Mammary epithelial cell (primary cell): Measurements from ENCODE around the gene BRD3OS.

Experiments used
- CTCF ChIP-seq, 2 donors: IDR thresholded peaks in 1 of 2; conservative IDR thresholded peaks in 1 of 2; 2 replicates each; pipeline ENCODE4 v1.5.1; 2011 to 2012; ENCODE audit warnings: inconsistent platforms in 2 of 2, low read length in 2 of 2, mild to moderate bottlenecking in 2 of 2, control low read depth in 1 of 2, low read depth in 1 of 2; ENCODE audit not compliant: insufficient read depth in 1 of 2; ENCODE audit errors: extremely low read depth in 1 of 2
- EZH2 ChIP-seq: IDR thresholded peaks from 2 replicates; pipeline ENCODE4 v1.6.1; 2012; ENCODE audit warnings: low read length, inconsistent platforms, borderline replicate concordance

- peak in 1 of 2 donors; percentile 7 for TF ChIP-seq CTCF (conservative IDR thresholded peaks at IDR 0.05 in 1 of 2, IDR thresholded peaks at IDR 0.05 in 1 of 2; ENCODE audit: extremely low read depth in 1 of 2, insufficient read depth in 1 of 2, low read depth in 1 of 2, low read length in 2 of 2)
- TF ChIP-seq EZH2 = no peak
Observed at GRCh38 chr9:134055981-134056461, 30.7 kb downstream of the BRD3OS start.
